Prostate gland (tissue), 2 donors: ENCODE data around the gene DNAH10. TPM values are rescaled to one million over a fixed set of nuclear protein-coding genes. Genes with fewer than 3 reads are reported as not detected.

Experiments
- DNase-seq: peaks from one replicate; pipeline ENCODE4 v3.0.0-alpha.2; 2019; ENCODE audit warnings: low spot score
- H3K27ac ChIP-seq, 2 donors: fragments of 200-600 bp; sonication (generic); 2 replicates each; pipeline ENCODE4 v1.5.1; 2017 to 2019
- H3K27me3 ChIP-seq: fragments of 200-600 bp; sonication (generic); replicated peaks from 2 replicates; pipeline ENCODE4 v1.5.1; 2019; ENCODE audit not compliant: insufficient read depth
- H3K36me3 ChIP-seq, 2 donors: fragments of 200-600 bp; sonication (generic); 1 replicate in 1 of 2; 2 replicates in 1 of 2; pipeline versions ENCODE4 v1.5.1 to v1.8.1; 2017 to 2019
- H3K4me1 ChIP-seq: fragments of 200-600 bp; sonication (generic); replicated peaks from 2 replicates; pipeline ENCODE4 v1.5.1; 2019
- H3K4me3 ChIP-seq, 2 donors: fragments of 200-600 bp; sonication (generic); 2 replicates each; pipeline ENCODE4 v1.5.1; 2017 to 2019
- H3K9me3 ChIP-seq: fragments of 200-600 bp; sonication (generic); 2 replicates; pipeline ENCODE4 v1.5.1; 2017
- POLR2A ChIP-seq: fragments of 450-650 bp; IDR thresholded peaks from one replicate; pipeline ENCODE4 v1.6.1; 2016; ENCODE audit warnings: antibody characterized with exemption, mild to moderate bottlenecking
- POLR2AphosphoS5 ChIP-seq: sonication (generic); formaldehyde crosslinking; IDR thresholded peaks from one replicate; pipeline ENCODE4 v1.6.1; 2017; ENCODE audit warnings: antibody characterized with exemption
- WGBS: methylation state at CpG from one replicate; pipeline ENCODE4 v1.1.5; 2018; 5-methylcytosine and 5-hydroxymethylcytosine counted together
- intact Hi-C: fragments of 100-400 bp; cut with DNase I; formaldehyde crosslinking; loops from one replicate; pipeline ENCODE4 v1.14.2; 2022
- total RNA-seq, 2 donors: library from RNA; depleted of rRNA; stranded (reverse); fragments of >200 nt; gene quantifications; one replicate each; pipeline ENCODE4 v1.1.0, GENCODE V29; 2016
- TF ChIP-seq, protein P1 (sequence below), 4 experiments: fragments of 200-600 bp in 2 of 4; fragments of 450-650 bp in 2 of 4; sonication (generic) in 2 of 4; IDR thresholded peaks; 1 replicate in 3 of 4; 2 replicates in 1 of 4; pipeline ENCODE4 v1.5.1; 2016 to 2019; ENCODE audit warnings: antibody characterized with exemption in 4 of 4, mild to moderate bottlenecking in 2 of 4, moderate library complexity in 2 of 4

DNAH10 gene
- total RNA-seq, 2 donors from 2014 or later, result 0.68 to 7.9 TPM

DNA sequence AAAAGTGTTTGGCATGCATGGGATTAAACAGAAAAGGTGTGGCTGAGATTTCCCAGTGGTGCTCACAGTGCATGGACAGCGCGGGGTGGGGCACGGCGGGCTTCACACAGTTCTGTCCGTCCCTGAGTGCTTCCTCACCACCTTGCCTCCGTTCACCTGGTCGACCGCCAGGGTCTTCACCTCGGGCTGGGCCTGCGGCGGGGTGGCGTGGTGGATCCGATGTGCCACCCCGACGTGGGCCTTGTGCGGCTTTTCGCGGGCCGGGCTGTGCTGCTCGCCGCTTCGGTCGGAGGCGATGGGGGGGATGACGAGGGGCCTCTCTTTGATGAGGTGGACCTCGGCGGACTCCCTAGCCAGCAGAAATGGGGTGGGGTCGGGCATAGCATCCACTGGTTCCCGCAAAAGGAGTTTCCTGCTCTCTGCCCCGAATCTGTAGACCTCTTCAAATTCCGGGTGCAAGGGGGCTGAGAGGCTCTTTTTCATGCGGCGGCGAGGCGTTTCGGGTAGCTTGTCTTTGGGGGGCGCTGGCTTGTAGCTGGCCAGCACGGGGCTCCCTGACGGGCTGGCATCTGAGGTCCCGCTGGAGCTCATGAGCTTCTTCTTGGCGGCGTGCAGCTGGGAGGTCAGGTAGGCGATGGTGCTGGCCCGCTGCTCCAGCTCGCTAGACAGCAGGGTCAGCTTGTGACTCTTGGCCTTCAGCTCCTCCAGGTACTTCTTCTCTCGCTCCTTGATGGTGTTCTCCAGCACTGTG, 175.0 kb downstream of the DNAH10 start:
- no peak overlapping the region for H3K27ac ChIP-seq
- TF ChIP-seq, protein P1, sequence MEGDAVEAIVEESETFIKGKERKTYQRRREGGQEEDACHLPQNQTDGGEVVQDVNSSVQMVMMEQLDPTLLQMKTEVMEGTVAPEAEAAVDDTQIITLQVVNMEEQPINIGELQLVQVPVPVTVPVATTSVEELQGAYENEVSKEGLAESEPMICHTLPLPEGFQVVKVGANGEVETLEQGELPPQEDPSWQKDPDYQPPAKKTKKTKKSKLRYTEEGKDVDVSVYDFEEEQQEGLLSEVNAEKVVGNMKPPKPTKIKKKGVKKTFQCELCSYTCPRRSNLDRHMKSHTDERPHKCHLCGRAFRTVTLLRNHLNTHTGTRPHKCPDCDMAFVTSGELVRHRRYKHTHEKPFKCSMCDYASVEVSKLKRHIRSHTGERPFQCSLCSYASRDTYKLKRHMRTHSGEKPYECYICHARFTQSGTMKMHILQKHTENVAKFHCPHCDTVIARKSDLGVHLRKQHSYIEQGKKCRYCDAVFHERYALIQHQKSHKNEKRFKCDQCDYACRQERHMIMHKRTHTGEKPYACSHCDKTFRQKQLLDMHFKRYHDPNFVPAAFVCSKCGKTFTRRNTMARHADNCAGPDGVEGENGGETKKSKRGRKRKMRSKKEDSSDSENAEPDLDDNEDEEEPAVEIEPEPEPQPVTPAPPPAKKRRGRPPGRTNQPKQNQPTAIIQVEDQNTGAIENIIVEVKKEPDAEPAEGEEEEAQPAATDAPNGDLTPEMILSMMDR (IDR thresholded peaks at IDR 0.05), result no peak
- no peak for TF ChIP-seq POLR2A
- TF ChIP-seq POLR2AphosphoS5, result no peak
- H3K36me3 ChIP-seq, result no peaks in the 10 kb centered on the region
- no peaks in the 10 kb centered on the region for H3K4me1 ChIP-seq
- no peaks in the 10 kb centered on the region for H3K9me3 ChIP-seq
- no peak for DNase-seq
- WGBS, result 96% methylated on average over 45 of the region's 46 CpGs
- intact Hi-C loops, result no loop called here
- H3K4me3 ChIP-seq, result no peak overlapping the region
- H3K27me3 ChIP-seq, result no peaks in the 10 kb centered on the region

DNA sequence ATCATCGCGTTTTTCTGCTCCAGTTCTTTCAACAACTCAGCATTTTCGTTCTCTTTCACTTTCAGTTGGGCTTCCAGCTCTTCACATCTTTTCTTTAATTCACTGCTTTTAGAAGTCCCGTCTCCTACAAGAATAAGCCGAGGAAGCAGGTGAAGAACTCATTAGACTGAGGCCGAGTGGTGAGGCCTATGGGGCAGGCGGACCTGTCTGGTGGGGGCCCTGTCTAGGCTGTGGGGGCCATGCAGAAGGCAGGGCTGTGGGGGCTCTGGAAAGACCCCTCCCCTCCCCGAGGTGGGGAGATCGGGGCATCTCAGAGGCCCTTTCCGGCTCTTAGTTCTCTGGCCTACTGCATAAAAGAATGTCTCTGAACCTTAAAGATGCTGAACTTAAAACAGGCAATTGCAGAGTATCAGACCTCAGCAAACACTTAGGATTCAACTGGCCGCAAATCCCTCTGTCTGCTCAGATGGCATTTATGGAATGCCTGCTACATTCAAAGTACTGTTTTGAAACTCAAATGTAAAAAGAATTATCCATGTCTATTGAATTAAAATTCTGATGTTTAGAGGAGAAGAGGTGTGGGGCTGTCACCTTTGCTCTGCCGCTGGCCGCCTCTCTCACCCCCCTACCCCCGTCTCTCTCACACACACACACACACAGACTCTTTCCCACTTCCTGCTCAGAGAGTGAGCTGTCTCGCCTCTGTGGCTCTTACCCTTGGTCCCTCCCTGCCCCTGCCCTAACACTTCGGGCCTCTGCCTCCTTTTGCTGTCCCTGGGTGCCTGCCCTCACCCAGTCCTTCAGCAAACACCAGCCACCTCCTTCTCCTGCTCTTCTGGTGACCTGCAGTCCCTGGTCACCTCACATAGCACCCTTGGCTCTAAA, 175.8 kb downstream of the DNAH10 start:
- intact Hi-C loops, result no loop called here
- Histone ChIP-seq H3K27ac (no peak overlapping the region), H3K27me3 (no peaks in the 10 kb centered on the region), H3K4me3 (no peak overlapping the region), H3K4me1 (no peaks in the 10 kb centered on the region), H3K36me3 (no peaks in the 10 kb centered on the region), H3K9me3 (no peaks in the 10 kb centered on the region)
- WGBS, result 78% methylated on average over 16 of the region's 16 CpGs
- DNase-seq, result no peak
- no peak for TF ChIP-seq POLR2AphosphoS5
- TF ChIP-seq, protein P1 (IDR thresholded peaks at IDR 0.05), result no peak
- TF ChIP-seq POLR2A, result no peak

DNA sequence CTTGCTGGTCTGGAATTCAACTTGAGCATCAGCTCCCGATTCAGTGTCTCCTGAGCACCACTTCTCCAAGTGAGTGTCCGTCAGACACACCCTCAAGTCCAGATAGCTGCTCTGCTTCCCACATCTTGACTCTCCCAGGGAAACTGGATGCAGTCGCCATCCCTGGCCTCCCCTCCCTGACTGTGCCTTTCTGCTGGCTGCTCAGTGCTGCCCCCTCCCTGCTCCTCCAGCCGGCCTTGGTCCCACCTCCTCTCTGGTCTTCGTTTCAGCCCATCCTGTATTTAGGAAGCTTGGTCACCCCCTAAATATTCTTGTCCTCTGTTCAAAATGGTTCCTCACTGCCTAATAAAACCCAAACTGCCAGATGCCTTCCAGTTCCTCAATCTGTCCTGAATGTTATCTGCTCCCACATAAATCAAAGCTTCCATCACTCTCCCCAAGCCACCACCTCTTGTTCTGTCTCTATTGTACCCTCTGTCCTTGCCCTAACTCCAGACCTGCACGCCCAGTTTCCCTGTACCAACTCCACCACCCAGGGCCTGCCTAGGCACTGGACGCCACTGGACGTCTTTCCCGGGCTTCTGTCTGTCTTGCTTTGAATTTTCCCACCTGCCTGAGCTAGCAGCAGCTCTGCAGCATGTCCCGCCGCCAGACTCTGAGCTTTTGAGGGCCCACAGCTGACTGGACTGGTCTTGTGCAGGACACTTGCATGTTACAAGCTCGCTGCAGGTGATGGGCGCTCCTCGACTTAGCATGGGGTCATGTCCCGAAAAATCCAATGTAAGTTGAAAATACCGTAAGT, 176.8 kb downstream of the DNAH10 start:
- intact Hi-C loops, result no loop called here
- H3K4me3 ChIP-seq, result no peak overlapping the region
- no peak for DNase-seq
- H3K27ac ChIP-seq, result no peak overlapping the region
- no peaks in the 10 kb centered on the region for H3K9me3 ChIP-seq
- H3K4me1 ChIP-seq, result no peaks in the 10 kb centered on the region
- no peaks in the 10 kb centered on the region for H3K36me3 ChIP-seq
- H3K27me3 ChIP-seq, result no peaks in the 10 kb centered on the region
- TF ChIP-seq, protein P1 (IDR thresholded peaks at IDR 0.05), result no peak
- TF ChIP-seq POLR2A (no peak), POLR2AphosphoS5 (no peak)
- 87% methylated on average over 16 of the region's 16 CpGs for WGBS

DNA sequence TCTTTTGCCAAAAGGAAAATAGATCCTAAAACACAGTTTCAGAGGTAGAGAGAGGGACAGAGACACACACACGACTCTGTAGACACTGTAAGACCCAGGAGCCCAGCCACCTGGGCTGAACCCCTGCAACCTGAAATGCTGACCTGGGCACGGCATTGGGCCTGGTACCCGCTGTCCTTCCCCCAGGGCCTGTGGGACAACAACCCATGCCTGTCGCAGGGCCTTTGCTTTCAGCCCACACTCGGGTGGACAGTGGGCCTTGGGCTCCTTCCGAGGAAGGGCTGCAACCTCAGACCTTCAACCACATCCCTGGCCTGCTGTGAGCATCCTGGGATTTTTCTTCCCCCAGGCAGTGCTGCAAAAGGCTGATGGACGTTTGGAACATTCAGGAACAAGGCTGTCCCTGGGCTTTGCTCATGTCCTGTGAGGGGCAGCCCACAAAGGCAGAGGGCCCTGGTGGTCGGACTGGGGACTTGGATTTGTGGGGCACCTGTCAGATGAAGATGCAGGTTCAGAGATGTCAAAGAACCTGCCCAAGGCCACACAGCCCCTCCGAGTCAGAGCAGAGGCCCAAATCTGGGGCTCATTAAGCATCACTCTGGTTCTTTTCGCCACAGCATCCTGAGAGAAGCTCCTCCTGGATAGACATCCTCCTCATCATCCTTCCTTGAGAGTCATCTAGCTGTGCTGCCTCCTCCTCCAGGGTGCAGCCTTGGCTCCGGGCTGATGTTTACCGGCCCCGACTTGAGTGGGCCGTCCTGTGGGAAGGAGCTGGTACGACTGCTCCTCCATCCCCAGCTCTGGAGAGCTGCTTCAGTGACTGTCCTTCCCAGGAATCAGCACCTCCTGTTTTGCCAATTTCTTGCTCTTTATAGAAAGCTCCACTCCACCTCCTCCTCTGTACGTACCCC, 177.9 kb downstream of the DNAH10 start:
- Histone ChIP-seq H3K27me3 (no peaks in the 10 kb centered on the region), H3K36me3 (no peaks in the 10 kb centered on the region), H3K27ac (no peak overlapping the region), H3K4me1 (no peaks in the 10 kb centered on the region), H3K9me3 (no peaks in the 10 kb centered on the region), H3K4me3 (no peak overlapping the region)
- TF ChIP-seq, protein P1 (IDR thresholded peaks at IDR 0.05), result no peak
- TF ChIP-seq POLR2AphosphoS5 (no peak), POLR2A (no peak)
- intact Hi-C loops, result no loop called here
- 90% methylated on average over 16 of the region's 16 CpGs for WGBS
- DNase-seq, result no peak
